HG03139 (cell line): ENCODE results near the gene KRT33B.
"Not testable (repeated sequence)": the region's sequence is repeated elsewhere in the genome, so short reads cannot be mapped to it uniquely, and the experiment has no call there.

Experiments used
- ATAC-seq: cut with Tn5 transposase; IDR thresholded peaks from one replicate; pipeline ENCODE4 v1.9.1; 2021; ENCODE audit not compliant: unreplicated experiment

Gene KRT33B

GRCh38 chr17:41369713-41370112 is at the start of gene KRT33B:
KRT33B (minus strand) TSS chr17:41369813; CDS start chr17:41369750, 63 bp downstream.
- no peak for ATAC-seq

- ATAC-seq = no peak
Observed at GRCh38 chr17:41418116-41418860, 48.7 kb upstream of the KRT33B start.

- ATAC-seq = no peak
Observed at GRCh38 chr17:41417576-41418015, 48.0 kb upstream of the KRT33B start.

- no peak for ATAC-seq
Observed at GRCh38 chr17:41417127-41417526, 47.5 kb upstream of the KRT33B start.

- ATAC-seq = no peak
Observed at GRCh38 chr17:41416479-41416878, 46.9 kb upstream of the KRT33B start.

GRCh38 chr17:41415833-41416335 is 46.3 kb upstream of the KRT33B start:
- no peak for ATAC-seq

- ATAC-seq = no peak
Observed at GRCh38 chr17:41415411-41415810, 45.8 kb upstream of the KRT33B start.

GRCh38 chr17:41413982-41414381 is 44.4 kb upstream of the KRT33B start:
- no peak for ATAC-seq

- ATAC-seq = no peak
Observed at GRCh38 chr17:41413353-41413957, 43.8 kb upstream of the KRT33B start.

GRCh38 chr17:41411072-41411840 is 41.6 kb upstream of the KRT33B start:
- ATAC-seq = no peak

- no peak for ATAC-seq
Observed at GRCh38 chr17:41407226-41407625, 37.6 kb upstream of the KRT33B start.

GRCh38 chr17:41406205-41406604 is 36.6 kb upstream of the KRT33B start:
- ATAC-seq = no peak

- ATAC-seq = no peak
Observed at GRCh38 chr17:41404024-41404671, 34.5 kb upstream of the KRT33B start.

- ATAC-seq = no peak
Observed at GRCh38 chr17:41403404-41404023, 33.9 kb upstream of the KRT33B start.

GRCh38 chr17:41402161-41402560 is 32.5 kb upstream of the KRT33B start:
- ATAC-seq = no peak

GRCh38 chr17:41396996-41397660 is 27.5 kb upstream of the KRT33B start, which contains the start of gene KRT31:
KRT31 (minus strand) TSS chr17:41397608; CDS start chr17:41397539, 69 bp downstream.
- ATAC-seq = no peak

- no peak for ATAC-seq
Observed at GRCh38 chr17:41396340-41396739, 26.7 kb upstream of the KRT33B start.

GRCh38 chr17:41395611-41396010 is 26.0 kb upstream of the KRT33B start:
- no peak for ATAC-seq

GRCh38 chr17:41395044-41395443 is 25.4 kb upstream of the KRT33B start:
- not testable (repeated sequence) for ATAC-seq
